HFF-Myc (cell line): ENCODE measurements around the gene SVEP1.
"Not testable (repeated sequence)": the region's sequence is repeated elsewhere in the genome, so short reads cannot be mapped to it uniquely, and the experiment has no call there.

Experiments
- DNase-seq: peaks from one replicate; pipeline ENCODE4 v3.0.0-alpha.2; 2011; ENCODE audit warnings: low read depth; ENCODE audit errors: extremely low read depth
- H3K4me3 ChIP-seq: replicated peaks from 2 replicates; pipeline ENCODE4 v1.5.1; 2011; ENCODE audit warnings: low read depth, mild to moderate bottlenecking, control low read depth, low read length
- CTCF ChIP-seq: IDR thresholded peaks from 2 replicates; pipeline ENCODE4 v1.5.1; 2012; ENCODE audit warnings: mild to moderate bottlenecking, low read depth, low read length, control low read depth; ENCODE audit errors: missing control alignments

The SVEP1 gene

GRCh38 chr9:110543631-110544051, 35.9 kb downstream of the SVEP1 start:
- no peak for DNase-seq
- no peak overlapping the region for H3K4me3 ChIP-seq
- no peak for TF ChIP-seq CTCF

GRCh38 chr9:110541950-110542349, 37.6 kb downstream of the SVEP1 start:
- no peak for TF ChIP-seq CTCF
- no peak for DNase-seq
- no peak overlapping the region for H3K4me3 ChIP-seq

GRCh38 chr9:110538647-110539041, 40.9 kb downstream of the SVEP1 start:
- DNase-seq: no peak
- no peak for TF ChIP-seq CTCF
- H3K4me3 ChIP-seq: no peak overlapping the region

DNA sequence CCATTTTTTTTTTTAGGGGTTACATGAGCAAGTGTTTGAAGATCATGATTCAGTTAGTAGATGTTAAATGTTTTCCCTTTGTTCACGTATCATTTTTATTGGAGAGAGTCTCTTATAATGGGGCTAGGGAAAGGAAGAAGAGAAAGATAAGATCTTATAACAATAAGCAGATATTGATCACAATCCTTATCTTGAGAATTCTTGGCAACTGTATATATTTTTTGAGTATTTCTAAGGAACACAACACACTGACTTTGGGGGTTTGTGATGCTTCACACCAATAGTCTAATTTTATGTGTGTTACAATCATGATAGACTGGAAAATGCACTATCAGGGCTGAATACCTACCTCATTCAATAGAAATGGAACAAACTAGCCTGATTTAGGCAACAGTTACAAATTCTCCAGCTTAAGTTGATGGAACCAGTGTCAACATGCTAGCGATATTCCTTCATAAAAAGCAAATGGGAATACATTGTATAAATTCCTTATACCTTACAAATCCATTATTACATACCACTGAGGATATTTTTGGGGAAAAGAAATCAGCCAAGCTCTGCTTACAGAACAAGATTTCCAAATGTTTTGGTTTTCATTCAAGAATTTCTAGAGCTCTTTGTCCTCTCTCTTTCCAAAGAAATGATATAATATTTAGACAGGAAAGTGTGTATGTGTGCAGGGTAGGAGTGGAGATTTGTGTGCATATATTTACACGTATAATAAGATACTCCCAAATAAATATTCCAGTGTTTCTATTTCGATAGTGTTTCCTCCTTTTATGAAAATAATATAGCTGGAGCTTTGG, 41.5 kb downstream of the SVEP1 start:
- TF ChIP-seq CTCF: no peak
- no peak for DNase-seq
- H3K4me3 ChIP-seq: no peak overlapping the region

GRCh38 chr9:110536822-110537221, 42.7 kb downstream of the SVEP1 start:
- no peak for DNase-seq
- no peak overlapping the region for H3K4me3 ChIP-seq
- no peak for TF ChIP-seq CTCF

DNA sequence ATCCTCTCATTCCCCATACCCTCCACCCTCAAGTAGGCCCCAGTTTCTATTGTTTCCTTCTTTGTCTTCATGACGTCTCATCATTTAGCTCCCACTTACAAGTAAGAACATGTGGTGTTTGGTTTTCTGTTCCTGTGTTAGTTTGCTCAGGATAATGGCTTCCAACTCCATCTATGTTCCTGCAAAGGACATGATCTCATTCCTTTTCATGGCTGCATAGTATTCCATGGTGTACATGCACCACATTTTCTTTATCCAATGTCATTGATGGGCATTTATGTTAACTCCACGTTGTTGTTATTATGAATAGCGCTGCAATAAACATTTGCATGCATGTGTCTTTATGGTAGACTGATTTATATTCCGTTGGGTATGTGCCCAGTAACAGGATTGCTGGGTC, 45.4 kb downstream of the SVEP1 start:
- H3K4me3 ChIP-seq, DNase-seq: not testable (repeated sequence)

DNA sequence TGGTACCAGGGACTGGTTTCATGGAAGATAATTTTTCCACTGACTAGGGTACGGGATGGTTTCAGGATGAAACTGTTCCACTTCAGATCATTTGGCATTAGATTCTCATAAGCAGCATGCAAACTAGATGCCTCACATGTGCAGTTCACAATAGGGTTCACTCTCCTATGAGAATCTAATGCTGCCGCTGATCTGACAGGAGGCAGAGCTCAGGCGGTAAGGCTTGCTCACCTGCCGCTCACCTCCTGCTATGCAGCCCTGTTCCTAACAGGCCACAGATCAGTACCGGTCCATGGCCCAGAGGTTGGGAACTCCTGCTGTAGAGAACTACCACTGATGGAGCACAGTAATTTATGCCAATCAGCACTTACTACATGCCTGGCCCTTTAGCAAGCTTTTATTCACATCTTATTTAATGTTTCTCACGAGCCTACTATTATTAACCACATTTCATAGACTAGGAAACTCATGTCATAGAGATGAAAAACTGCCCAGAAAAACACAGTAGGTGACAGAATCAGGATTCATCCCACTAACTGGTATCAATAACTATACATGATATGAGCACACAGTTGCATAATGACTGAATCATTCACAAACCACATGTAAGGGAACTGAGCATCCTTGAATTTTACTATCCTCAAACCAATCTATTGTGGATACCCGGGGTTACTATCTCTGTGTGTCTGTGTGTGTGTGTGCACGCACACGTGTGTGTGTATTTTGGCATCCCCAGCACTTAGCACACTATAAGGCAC, 46.5 kb downstream of the SVEP1 start:
- no peak for TF ChIP-seq CTCF

More for the DNA sequence above, 46.5 kb downstream of the SVEP1 start:
- DNase-seq: no peak
- H3K4me3 ChIP-seq: no peak overlapping the region
